NCI-H1694 treated with DMSO at 0.1 percent for 48 hours (cell line): Measurements from ENCODE around the gene BAX.

Experiments
- DNase-seq: peaks from one replicate; lab custom pipeline; 2025; lab: John Stamatoyannopoulos, UW

Gene BAX

DNA sequence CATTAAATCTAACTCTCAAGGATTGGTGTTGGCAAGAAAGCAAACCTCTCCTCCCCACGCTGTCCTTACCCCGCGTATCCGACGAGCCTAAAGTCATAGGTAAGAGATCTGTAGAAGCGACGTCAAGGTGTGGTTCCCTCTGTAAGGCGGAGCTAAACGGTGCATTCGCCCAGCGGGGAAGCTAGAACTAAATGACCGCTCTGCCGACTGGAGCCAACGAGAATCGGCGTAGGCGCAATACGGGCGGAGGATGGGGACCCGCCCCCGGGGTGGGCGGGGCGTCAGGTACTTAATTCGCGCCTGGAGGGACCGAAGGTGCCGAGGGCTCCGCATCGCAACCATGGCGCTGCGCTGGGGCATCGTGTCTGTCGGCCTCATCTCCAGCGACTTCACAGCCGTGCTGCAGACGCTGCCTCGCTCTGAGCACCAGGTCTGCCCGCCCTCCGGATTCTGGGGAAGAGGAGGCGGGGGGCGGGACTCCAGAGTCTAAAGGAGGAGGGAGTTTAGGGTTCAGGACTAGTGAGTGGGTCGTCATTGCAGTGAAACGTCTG lies 21.2 kb upstream of the BAX start, which contains the start of gene DHDH:
Gene DHDH (plus strand): TSS at position 318 of the 551 bp plus-strand sequence. CDS start 23 bp downstream, at position 341.
- DNase-seq: peak; percentile 57

GRCh38 chr19:48934837-48935236 lies 19.8 kb upstream of the BAX start:
- no peak for DNase-seq

DNA sequence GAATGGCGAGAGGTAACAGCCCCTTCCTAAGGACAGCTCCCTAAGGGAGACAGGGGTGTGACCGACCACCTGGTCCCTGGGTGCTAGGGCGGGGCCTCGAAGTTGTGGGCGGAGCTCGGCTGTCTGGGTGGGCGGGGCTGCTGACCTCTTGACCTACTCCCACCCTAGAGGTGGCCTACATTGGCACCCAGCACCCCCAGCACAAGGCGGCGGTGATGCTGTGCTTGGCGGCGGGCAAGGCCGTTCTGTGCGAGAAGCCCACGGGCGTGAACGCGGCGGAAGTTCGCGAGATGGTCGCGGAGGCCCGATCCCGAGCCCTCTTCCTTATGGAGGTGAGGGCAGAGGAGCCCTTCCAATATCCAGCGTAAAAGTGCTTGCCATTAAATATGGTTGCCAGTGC lies 18.8 kb upstream of the BAX start:
- DNase-seq: no peak

GRCh38 chr19:48938256-48938655 lies 16.4 kb upstream of the BAX start:
- no peak for DNase-seq

DNA sequence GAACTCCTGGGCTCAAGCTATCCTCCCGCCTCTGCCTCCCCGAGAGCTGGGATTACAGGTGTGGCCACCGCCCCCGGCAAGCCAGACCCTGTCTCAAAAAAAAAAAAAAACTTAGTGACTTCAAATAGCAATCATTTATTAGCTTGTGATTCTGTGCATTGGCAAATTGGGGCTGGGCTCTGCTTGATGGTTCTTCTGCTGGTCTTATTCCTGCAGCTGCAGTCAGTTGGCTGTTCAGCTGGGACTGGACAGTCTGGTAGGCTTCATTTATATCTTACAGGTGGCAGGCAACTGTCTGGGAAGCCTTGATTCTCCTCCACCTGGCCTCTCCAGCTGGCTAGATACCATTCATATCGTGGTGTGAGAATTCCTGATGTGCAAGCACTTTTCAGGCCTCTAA lies 13.8 kb upstream of the BAX start:
- no peak for DNase-seq

DNA sequence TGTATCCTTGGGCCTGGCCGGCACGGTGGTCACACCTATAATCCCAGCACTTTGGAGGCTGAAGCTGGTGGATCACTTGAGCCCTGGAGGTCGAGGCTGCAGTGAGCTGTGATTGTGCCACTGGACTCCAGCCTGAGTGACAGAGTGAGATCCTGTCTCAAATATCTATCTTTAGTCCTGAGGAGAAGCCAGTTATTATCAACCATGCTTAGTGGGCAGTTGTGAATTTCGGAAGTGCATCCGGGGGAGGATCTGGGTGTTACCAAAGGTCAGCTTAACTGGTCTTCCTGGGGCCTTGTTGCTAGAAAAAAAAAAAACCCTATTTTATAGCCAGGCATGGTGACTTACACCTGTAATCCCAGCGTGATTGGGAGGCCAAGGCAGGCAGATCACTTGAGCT lies 11.6 kb upstream of the BAX start:
- DNase-seq: no peak

GRCh38 chr19:48945415-48945814 lies 9.3 kb upstream of the BAX start:
- DNase-seq: no peak

GRCh38 chr19:48945817-48946216 lies 8.9 kb upstream of the BAX start:
- DNase-seq: no peak

- no peak for DNase-seq
Measured at GRCh38 chr19:48946463-48947257, 8.0 kb upstream of the BAX start.

- no peak for DNase-seq
Measured at GRCh38 chr19:48947258-48947542, 7.5 kb upstream of the BAX start.

DNA sequence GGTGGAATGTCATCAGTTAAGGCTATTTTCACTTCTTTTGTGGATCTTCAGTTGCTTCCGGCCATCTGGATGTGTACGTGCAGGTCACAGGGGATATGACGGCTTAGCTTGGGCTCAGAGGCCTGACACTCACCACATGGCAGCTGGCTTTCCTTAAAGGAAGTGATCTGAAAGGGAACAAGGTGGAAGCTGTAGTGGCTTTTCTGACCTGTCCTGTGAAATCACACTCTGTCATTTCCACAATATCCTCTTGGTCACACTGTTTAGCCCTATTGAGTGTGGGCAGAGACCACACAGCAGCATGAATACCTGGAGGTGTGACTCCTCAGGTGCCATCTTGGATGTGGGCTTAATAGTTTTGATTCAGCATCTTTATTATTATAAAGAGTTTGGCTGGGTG lies 4.5 kb upstream of the BAX start:
- no peak for DNase-seq

- no peak for DNase-seq
Measured at GRCh38 chr19:48950830-48951519, 3.7 kb upstream of the BAX start.

DNA sequence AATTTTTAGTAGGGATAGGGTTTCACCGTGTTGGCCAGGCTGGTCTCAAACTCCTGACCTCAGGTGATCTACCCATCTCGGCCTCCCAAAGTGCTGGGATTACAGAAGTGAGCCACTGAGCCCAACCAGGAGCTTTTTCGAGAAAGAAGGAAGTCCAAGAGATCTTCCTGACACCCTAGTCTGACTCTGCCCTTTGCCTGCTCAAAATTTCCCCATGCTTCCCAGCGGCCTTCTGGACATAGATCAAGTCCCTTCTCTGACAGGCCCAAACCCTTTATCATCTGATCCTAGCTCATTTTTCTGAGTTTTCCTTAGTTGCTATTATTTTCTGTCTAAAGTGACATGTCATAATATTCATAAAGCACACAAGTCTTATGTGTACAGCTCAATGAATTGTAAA lies 1.5 kb upstream of the BAX start:
- DNase-seq: no peak

DNA sequence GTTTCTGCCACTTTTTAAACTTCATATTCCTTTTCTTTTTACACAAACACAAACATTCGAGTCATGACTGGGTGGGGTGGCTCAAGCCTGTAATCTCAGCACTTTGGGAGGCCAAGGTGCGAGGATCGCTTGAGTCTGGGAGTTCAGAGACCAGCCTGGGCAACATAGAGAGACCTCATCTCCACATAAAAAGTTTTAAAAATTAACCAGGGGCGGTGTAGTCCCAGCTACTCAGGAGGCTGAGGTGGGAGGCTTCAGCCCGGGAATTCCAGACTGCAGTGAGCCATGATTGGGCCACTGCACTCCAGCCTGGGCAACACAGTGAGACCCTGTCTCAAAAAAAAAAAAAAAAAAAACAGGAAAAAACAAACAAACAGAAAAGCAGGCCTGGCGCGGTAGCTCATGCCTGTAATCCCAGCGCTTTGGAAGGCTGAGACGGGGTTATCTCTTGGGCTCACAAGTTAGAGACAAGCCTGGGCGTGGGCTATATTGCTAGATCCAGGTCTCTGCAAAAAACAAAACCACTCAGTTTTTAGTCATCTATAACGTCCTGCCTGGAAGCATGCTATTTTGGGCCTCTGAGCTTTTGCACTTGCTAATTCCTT lies 583 bp upstream of the BAX start:
- DNase-seq: no peak

DNA sequence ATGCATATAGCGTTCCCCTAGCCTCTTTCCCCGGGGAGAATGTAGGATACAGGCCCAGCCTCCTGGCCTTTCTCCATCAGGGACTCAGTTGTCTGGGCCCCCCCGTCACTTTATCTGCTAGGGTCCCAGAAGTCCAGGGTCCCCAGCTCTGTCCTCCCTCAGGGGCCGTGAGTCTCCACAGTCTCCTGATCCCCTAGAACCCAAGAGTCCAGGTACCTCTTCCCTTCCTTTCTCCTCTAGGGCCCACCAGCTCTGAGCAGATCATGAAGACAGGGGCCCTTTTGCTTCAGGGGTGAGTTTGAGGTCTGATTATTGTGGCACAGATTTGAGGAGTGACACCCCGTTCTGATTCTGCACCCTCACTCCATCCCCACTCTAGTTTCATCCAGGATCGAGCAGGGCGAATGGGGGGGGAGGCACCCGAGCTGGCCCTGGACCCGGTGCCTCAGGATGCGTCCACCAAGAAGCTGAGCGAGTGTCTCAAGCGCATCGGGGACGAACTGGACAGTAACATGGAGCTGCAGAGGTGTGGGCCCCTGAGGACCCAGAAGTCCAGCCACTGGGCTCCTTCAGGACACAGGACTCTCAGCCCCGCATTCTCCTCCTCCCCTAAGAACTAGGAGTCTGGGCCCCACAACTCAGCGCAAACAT lies 758 bp downstream of the BAX start:
- DNase-seq: no peak

DNA sequence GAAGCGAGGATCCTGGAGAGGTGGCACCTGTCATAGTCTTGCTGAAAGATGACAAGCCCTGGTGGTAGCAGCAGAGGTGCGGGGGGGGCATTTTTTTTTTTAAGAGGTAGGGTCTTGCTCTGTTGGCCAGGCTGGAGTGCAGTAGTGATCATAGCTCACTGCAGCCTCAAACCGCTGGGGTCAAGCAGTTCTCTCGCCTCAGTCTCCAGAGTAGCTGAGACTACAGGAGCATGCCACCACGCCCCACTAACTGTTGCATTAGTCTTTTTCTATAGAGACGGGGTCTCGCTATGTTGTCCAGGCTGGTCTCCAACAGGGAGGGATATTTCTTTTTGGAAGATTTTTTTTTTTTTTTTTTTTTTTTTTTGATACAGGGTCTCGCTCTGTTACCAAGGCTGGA lies 3.3 kb downstream of the BAX start:
- no peak for DNase-seq

GRCh38 chr19:48959341-48960239 lies 4.9 kb downstream of the BAX start:
- DNase-seq: no peak

DNA sequence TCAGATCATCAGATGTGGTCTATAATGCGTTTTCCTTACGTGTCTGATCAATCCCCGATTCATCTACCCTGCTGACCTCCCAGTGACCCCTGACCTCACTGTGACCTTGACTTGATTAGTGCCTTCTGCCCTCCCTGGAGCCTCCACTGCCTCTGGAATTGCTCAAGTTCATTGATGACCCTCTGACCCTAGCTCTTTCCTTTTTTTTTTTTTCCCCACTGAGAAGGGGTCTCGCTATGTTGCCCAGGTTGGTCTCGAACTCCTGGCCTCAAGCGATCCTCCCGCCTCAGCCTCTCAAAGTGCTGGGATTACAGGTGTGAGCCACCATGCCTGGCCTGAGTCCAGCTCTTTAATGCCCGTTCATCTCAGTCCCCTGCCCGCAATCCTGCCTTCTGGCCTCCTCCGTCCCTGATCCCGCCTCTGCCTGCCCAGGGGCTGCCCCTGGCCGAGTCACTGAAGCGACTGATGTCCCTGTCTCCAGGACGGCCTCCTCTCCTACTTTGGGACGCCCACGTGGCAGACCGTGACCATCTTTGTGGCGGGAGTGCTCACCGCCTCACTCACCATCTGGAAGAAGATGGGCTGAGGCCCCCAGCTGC lies 6.5 kb downstream of the BAX start:
- DNase-seq: no peak

- DNase-seq: no peak
Measured at GRCh38 chr19:48961673-48962028, 7.0 kb downstream of the BAX start.

DNA sequence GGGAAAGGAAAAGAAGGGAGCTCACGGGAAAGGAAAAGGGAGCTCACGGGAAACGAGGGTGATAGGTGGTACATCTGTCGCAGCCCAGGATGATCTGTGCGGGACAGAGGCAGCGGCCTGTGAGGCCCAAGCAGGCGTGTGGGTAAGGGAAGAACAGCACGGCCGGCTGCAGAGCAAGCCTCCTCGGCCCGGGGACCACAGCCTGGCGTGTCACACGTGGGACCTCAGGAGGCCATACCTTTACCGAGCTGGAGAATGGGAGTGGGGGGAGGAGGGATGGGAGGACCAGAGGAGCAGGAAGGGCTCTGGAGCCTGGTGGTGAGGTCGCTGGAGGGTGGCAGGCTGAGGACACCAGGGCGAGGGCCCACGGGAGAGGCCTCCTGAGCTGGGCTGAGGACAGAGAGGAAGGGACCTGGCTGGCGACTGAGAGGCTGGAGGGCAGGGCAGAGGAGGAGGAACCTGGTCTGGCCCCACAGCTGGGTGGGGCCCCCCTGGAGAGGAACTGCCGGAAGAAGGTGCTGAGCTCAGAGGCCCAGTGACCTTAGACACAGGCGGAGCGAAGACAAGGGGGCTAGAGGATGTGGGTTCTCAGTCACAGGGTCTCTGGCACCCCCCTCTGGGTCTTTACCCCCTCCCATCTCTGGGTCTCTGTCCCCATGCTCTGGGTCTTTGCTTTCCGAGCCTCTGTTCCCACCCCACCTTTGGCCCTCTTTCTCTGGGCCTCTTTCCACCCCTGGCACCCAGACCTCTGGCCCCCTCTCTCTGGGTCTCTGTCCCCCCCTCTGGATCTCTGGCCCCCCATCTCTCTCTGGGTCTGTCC lies 7.6 kb downstream of the BAX start:
- no peak for DNase-seq

DNA sequence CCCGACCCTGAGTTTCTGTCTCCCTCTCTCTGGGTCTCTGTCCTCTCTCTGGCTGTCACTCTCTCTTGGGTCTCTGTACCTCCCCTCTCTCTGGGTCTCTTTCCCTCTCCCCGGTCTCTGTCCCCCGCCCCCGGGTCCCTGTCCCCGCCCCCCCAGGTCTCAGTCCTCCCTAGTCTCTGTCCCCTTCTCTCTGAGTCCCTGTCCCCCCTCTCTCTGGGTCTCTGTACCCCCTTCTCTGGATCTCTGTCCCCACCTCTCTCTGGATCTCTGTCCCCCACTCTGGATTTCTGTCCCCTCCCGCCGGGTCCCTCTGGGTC lies 8.1 kb downstream of the BAX start:
- no peak for DNase-seq
